HL-60 (cell line): ENCODE measurements around the gene DSCAML1.

Experiments
- GABPA ChIP-seq: IDR thresholded peaks from 2 replicates; pipeline ENCODE4 v1.6.1; 2012; ENCODE audit warnings: low read depth
- POLR2AphosphoS5 ChIP-seq: IDR thresholded peaks from 2 replicates; pipeline ENCODE4 v1.6.1; 2012; ENCODE audit warnings: low read depth
- SPI1 ChIP-seq: IDR thresholded peaks from 2 replicates; pipeline ENCODE4 v1.6.1; 2012; ENCODE audit warnings: low read depth, mild to moderate bottlenecking, borderline replicate concordance
- TF ChIP-seq, protein P1 (sequence below): IDR thresholded peaks from one replicate; pipeline ENCODE4 v1.5.1; 2011; ENCODE audit warnings: low read length, control low read depth, inconsistent platforms; ENCODE audit not compliant: insufficient read depth
- TF ChIP-seq, protein P2 (sequence below): IDR thresholded peaks from 2 replicates; pipeline ENCODE4 v1.6.1; 2012; ENCODE audit warnings: low read depth; ENCODE audit not compliant: insufficient replicate concordance

DNA sequence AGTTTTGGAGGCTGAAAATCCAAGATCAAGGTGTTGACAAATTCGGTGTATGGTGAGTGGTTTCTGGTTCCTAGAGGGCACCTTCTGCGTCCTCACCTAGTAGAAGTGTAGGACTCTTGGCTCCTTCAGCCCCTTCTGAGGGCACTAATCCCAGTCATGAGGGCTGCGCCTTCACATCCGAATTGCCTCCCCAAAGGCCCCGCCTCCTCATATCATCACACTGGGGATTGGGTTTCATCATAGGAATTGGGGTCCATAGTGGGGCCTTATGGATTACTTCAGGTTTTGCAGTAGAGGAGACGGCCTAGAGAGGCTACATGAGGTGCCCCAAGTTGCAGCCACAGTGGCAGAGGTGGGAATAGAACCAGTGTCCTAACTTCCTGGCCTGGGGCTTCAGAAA lies 382.3 kb downstream of the DSCAML1 start:
- TF ChIP-seq, protein P1, sequence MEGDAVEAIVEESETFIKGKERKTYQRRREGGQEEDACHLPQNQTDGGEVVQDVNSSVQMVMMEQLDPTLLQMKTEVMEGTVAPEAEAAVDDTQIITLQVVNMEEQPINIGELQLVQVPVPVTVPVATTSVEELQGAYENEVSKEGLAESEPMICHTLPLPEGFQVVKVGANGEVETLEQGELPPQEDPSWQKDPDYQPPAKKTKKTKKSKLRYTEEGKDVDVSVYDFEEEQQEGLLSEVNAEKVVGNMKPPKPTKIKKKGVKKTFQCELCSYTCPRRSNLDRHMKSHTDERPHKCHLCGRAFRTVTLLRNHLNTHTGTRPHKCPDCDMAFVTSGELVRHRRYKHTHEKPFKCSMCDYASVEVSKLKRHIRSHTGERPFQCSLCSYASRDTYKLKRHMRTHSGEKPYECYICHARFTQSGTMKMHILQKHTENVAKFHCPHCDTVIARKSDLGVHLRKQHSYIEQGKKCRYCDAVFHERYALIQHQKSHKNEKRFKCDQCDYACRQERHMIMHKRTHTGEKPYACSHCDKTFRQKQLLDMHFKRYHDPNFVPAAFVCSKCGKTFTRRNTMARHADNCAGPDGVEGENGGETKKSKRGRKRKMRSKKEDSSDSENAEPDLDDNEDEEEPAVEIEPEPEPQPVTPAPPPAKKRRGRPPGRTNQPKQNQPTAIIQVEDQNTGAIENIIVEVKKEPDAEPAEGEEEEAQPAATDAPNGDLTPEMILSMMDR: no peak
- TF ChIP-seq POLR2AphosphoS5 (no peak), GABPA (no peak), SPI1 (no peak)
- TF ChIP-seq, protein P2, sequence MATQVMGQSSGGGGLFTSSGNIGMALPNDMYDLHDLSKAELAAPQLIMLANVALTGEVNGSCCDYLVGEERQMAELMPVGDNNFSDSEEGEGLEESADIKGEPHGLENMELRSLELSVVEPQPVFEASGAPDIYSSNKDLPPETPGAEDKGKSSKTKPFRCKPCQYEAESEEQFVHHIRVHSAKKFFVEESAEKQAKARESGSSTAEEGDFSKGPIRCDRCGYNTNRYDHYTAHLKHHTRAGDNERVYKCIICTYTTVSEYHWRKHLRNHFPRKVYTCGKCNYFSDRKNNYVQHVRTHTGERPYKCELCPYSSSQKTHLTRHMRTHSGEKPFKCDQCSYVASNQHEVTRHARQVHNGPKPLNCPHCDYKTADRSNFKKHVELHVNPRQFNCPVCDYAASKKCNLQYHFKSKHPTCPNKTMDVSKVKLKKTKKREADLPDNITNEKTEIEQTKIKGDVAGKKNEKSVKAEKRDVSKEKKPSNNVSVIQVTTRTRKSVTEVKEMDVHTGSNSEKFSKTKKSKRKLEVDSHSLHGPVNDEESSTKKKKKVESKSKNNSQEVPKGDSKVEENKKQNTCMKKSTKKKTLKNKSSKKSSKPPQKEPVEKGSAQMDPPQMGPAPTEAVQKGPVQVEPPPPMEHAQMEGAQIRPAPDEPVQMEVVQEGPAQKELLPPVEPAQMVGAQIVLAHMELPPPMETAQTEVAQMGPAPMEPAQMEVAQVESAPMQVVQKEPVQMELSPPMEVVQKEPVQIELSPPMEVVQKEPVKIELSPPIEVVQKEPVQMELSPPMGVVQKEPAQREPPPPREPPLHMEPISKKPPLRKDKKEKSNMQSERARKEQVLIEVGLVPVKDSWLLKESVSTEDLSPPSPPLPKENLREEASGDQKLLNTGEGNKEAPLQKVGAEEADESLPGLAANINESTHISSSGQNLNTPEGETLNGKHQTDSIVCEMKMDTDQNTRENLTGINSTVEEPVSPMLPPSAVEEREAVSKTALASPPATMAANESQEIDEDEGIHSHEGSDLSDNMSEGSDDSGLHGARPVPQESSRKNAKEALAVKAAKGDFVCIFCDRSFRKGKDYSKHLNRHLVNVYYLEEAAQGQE: no peak
